Fibroblast of skin of left quadriceps (primary cell): ENCODE measurements around the gene TBC1D23.
"Not testable (repeated sequence)": the region's sequence is repeated elsewhere in the genome, so short reads cannot be mapped to it uniquely, and the experiment has no call there.

ENCODE experiments used
- DNase-seq, 2 experiments: peaks; one replicate each; pipeline ENCODE4 v3.0.0-alpha.2; 2013; ENCODE audit warnings: low read depth in 2 of 2

TBC1D23 gene

DNA sequence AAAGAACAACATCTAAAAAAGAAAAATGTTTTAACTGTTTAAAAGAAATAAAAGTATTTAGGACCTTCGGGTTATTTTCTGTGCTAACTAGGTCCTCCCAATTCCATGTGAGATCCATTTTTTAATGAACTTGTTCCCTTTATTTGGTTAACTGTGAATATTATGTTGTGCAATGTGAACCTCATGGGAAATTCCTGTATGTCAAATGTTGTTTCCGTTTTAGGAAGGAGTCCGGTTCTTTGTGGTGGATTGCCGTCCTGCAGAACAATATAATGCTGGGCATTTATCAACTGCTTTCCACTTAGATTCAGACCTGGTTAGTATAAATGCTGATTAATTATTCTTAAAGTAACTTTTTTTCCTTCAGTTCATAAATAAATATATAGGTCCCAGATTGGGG, 38.2 kb downstream of the TBC1D23 start:
- DNase-seq, result no peak

DNA sequence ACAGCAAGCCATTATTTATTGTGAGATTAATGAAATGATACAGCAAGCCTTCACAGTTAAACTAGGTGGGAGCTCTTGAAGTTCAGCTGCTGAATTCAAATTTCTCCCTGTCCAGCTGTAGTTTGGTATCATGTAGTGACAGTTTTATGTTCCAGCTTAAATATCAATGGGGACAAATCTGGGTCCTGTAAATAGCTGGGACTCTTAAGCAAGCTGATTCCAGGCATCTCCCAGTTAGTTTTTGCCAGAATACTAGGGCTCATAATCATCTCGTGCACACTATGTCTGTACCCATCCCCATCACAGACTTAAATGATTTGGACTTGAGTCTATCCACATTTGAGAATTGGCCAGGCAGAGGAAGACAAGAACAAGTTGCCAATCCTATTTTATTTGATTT, 45.9 kb downstream of the TBC1D23 start:
- no peak for DNase-seq

GRCh38 chr3:100310355-100310965, 49.7 kb downstream of the TBC1D23 start:
- DNase-seq, result no peak

DNA sequence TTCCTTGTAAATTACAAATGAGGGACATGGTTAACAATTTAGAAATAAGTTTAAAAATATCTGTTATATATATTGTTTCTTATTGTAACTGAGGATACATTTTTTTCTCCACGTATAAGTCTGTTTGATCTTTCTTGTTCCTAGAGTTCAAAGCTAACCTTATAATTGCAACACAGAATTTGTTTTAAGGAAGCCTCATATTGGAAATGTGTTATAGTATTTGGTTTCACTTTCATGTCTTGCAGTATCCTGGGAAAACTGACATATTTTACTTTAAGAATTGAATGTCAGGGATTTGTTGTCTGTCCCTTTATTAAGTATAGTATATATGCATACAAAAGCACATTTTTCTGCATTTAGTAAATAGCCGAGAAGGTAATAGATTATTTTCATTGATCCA, 50.2 kb downstream of the TBC1D23 start:
- DNase-seq, result no peak

DNA sequence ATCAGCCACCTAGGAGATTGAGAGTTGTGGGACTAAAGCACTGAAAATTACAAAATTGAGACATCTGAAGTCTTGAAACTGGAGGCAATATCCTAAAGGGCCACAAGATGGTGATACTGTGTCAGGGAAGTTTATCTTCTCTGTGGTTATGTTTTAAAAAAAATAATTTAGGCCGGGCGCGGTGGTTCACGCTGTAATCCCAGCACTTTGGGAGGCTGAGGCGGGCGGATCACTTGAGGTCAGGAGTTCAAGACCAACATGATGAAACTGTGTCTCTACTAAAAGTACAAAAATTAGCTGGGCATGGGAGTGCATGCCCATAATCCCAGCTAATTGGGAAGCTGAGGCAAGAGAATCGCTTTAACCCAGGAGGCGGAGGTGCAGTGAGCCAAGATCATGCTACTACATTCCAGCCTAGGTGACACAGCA, 55.9 kb downstream of the TBC1D23 start:
- peak; percentile 21 to 34 for DNase-seq

DNA sequence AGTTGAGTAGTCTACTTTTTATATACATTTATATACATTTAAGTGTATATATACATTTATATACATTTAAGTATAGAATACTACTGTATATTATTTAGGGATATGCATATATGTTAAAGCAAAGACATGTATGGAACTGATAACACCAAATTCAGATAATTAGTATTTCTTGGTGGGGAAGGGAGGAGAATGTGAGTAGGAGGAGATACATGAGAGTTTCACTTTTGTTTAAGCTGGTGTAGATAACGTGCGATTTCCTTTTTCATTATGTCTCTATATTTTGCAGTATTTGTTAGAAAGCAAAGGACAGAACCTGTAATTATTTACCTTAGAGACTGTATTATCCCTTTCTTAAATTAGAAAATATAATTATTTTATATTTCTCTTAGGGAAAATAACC, 57.1 kb downstream of the TBC1D23 start:
- DNase-seq, result no peak

DNA sequence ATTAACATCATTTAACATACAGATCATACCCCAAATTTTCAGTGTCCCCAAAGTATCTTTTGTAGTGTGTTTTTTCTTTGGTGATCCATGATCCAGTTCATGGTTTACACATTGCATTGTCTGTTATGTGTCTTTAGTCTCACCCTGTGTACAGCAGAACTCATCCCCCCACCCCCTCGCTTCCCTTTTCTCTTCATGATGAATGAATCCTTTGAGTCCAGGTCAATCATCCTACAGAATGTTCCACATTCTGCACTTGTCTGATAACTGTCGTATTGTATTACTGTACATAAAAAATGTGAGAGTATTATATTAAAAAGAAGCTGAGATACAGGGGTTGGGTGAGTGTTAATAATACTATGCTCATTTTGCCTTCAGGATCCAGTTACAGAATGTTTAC, 59.2 kb downstream of the TBC1D23 start:
- DNase-seq, result no peak

GRCh38 chr3:100324044-100324443, 63.3 kb downstream of the TBC1D23 start:
- DNase-seq, result no peak

DNA sequence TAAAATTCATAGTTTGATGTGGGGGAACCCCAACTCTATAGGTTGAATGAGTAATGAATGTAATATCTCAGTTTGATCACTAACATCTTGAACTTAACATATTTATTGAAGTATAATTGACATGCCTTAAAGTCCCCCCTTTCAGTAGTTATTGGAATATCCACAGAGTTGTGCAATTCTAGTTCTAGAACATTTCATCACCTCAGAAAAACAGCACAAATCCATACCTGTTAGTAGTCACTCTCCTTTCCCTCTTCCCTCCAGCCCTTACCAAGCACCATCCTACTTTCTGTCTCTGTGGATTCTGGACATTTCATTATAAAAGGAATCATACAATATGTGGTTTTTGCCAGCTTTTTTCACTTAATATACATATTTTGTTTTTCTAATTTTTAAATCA, 65.0 kb downstream of the TBC1D23 start:
- no peak for DNase-seq

DNA sequence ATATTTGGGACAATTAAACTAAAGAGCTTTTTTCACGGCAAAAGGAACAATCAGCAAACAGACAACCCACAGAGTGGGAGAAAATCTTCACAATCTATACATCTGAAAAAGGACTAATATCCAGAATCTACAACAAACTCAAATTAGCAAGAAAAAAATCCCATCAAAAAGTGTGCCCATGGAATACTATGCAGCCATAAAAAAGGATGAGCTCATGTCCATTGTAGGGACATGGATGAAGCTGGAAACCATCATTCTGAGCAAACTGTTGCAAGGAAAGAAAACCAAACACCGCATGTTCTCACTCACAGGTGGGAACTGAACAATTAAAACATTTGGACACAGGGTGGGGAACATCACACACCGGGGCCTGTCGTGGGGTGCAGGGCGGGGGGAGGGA, 66.6 kb downstream of the TBC1D23 start:
- DNase-seq, result not testable (repeated sequence)

DNA sequence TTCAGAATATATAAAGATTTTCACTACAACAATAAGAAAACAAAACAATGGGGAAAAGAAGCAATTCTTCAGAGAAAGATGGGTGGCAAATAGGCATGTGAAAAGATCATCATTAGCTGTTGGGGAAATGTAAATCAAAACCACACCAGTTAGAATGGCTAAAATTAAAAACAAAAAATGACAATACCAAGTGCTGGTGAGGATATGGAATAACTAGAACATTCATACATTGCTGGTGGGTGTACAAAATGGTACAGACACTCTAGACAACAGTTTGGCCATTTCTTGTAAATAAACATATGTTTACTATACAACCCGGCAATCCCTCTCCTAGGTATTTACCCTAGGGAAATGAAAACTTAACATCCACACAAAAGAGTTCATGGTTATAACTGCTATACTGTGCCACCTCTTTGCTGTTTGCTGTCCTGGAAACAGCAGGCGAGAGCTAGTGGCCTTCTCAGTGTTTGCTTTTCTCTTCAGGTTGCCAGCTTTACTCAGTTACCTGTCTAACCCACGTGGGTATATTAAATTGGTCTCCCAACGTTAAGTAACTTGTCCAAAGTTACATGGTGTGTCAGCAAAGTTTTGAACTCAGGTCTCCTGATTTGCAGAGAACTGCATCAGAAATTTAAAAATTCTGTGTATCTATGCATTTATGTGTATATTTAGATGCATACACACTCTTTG, 69.2 kb downstream of the TBC1D23 start:
- no peak for DNase-seq

- DNase-seq, result no peak
Measured at GRCh38 chr3:100330651-100331050, 69.9 kb downstream of the TBC1D23 start.

GRCh38 chr3:100331660-100332059, 70.9 kb downstream of the TBC1D23 start:
- no peak for DNase-seq

DNA sequence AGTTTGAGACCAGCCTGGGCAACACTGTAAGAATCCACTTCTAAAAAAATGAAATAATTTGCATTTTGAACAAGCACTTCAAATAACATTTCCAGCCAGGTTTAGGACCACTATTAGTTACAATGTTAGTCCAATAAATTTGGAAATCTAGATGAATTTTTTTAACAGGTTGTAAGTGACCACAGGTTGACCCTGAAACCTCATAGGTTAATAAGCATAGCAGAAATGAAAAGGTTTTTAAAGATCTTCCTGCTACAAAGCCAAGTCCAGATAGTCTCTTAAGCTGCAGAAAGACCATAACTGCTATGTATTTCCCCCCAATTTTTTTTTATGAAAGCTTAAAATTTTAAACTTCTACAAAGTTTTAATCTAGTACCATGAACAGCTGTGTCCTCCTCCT, 72.3 kb downstream of the TBC1D23 start:
- no peak for DNase-seq

GRCh38 chr3:100333970-100334487, 73.2 kb downstream of the TBC1D23 start:
- no peak for DNase-seq

GRCh38 chr3:100334488-100335351, 73.9 kb downstream of the TBC1D23 start, which contains the start of gene NIT2:
NIT2 (plus strand) TSS chr3:100334757; CDS start chr3:100334792, 35 bp downstream.
- peak; percentile 16 to 33 for DNase-seq

GRCh38 chr3:100335434-100335833, 74.6 kb downstream of the TBC1D23 start:
- DNase-seq, result no peak

- not testable (repeated sequence) for DNase-seq
Measured at GRCh38 chr3:100336229-100336628, 75.4 kb downstream of the TBC1D23 start.

DNA sequence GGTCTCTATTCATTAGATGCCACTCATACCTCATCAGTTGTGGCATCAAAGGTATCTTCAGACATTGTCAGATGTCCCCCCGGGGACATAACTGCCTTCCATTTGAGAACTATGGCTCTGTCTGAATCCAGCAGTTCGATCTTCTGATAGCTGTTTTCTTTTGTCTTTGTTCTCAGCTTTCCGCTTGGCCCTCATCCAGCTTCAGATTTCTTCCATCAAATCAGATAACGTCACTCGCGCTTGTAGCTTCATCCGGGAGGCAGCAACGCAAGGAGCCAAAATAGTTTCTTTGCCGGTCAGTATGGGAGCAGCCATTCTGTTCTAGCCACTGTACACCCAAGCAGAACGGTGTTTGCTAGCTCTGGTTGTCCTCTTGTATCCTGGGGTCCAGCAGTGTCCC, 78.1 kb downstream of the TBC1D23 start:
- DNase-seq, result no peak

DNA sequence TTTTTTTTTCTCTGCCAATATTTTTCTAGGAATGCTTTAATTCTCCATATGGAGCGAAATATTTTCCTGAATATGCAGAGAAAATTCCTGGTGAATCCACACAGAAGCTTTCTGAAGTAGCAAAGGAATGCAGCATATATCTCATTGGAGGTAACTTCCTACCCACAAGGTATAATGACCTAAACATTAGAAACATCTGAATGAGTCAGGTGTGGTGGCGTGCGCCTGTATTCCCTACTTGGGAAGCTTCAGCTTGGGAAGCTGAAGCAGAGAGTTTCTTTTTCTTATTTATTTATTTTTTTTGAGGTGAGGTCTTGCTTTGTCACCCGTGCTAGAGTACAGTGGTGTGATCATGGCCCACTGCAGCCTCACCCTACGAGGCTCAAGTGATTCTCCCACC, 79.0 kb downstream of the TBC1D23 start:
- no peak for DNase-seq

DNA sequence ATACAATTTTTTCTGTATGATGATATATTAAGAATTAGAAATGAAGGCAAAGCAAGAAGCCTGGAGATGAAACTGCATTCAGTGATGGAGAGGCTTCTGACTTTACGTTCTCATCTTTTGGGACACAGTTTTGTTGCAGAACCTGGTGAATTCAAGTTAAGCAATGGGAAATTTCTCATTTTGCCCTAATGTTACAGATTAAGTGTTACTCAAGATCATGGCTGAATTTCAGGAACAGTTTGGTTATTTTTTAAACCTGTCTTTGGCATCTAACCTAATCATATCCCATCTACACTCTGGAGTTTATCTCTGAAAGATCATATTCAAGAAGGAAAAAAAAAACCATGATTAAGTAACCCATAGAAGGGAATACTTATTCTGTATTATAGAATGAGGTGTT, 79.7 kb downstream of the TBC1D23 start:
- DNase-seq, result no peak

DNA sequence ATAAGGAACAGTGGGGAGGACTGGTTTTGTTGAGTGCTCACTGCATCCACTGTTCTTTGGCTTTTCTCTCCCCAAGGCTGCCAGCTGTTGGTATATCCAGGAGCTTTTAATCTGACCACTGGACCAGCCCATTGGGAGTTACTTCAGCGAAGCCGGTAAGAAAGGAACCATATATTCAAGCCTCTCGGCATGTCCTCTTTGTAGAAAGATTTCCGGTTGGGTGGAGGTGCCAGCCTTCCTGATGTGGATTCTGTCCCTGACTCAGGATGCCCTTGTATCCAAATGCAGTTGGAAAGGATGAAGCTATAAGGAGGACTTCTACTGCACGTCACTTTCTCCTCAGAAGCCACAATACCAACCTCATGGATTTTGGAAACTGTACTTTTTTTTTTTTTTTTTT, 87.9 kb downstream of the TBC1D23 start:
- DNase-seq, result no peak
